GDM1 (cell line): ENCODE results near the gene FGF19.
A peak's percentile ranks its signal among the peaks of the same experiment; 100 is the strongest.
"Not testable (repeated sequence)": the region's sequence is repeated elsewhere in the genome, so short reads cannot be mapped to it uniquely, and the experiment has no call there.

Experiments
- DNase-seq: peaks from one replicate; lab custom pipeline; 2025; lab: John Stamatoyannopoulos, UW

FGF19 gene

DNA sequence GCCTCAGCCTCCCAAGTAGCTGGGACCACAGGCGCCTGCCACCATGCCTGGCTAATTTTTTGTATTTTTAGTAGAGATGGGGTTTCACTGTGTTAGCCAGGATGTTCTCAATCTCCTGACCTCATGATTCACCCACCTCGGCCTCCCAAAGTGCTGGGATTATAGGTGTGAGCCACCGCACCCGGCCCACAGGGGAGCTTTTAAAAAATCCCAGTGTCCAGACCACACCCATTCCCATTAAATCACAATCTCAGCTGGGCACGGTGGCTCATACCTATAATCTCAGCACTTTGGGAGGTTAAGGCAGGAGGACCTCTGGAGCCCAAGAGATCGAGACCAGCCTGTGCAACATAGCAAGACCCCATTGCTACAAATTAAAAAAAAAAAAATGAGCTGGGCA, 7.8 kb downstream of the FGF19 start:
- DNase-seq, result not testable (repeated sequence)

GRCh38 chr11:69695581-69695980, 8.2 kb downstream of the FGF19 start:
- no peak for DNase-seq

GRCh38 chr11:69694781-69695180, 9.0 kb downstream of the FGF19 start:
- no peak for DNase-seq

DNA sequence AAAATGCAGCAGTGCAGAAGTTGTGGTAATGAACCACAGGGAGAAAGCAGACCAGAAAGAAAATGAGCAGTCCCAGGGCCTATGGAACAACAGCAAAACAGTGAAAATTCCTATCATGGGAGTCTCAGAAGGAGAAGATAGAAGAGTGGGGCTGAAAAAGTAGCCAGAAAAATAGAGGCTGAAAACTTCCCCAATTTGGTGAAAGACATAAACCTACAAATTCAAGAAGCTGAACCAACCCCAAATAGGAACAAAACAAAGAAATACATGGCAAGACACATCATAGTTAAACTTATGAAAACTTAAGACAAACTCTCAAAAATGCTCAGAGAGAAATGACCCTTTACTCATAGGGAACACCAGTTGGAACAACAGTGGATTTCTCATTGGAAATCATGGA, 11.4 kb downstream of the FGF19 start:
- DNase-seq, result no peak

GRCh38 chr11:69691463-69691862, 12.4 kb downstream of the FGF19 start:
- no peak for DNase-seq

- no peak for DNase-seq
Measured at GRCh38 chr11:69689484-69690319, 14.1 kb downstream of the FGF19 start.

GRCh38 chr11:69687969-69688771, 15.7 kb downstream of the FGF19 start:
- DNase-seq, result not testable (repeated sequence)

DNA sequence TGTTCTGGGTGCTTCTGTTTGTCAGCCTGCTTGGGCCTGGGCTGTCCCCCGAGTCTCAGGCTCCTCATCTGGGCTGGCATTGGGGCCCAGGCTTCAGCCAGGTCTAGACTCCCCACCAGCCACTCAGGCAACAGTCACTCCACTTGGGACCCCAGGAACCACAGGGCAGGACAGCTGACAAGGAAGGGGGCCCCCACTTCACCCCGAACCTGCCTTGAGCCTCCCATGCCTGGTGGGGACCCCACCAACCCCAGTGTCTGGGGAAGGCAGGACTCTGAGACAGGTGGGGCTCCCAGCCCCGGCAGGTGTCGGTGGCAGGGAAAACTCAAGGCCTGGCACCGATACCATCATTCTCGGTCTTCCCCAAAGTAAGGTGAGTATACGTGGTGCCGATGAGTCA, 17.0 kb downstream of the FGF19 start:
- DNase-seq, result no peak

DNA sequence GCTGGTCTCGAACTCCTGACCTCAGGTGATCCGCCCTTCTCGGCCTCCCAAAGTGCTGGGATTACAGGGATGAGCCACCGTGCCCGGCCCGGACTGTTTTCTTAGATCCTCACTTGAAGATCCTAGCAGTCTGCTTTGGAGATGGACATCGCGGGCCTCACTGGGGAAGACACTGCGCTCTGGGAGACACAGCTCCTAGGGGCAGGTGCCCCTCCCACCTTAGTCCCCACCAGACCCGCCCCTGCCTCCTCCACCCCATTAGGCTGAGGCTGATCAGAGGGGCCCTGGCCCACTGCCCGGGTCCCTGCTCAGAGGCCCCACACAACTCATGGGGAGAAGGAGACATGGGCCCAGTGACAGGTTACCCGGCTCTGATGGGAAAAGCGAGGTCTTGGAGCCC, 17.4 kb downstream of the FGF19 start:
- no peak for DNase-seq

DNA sequence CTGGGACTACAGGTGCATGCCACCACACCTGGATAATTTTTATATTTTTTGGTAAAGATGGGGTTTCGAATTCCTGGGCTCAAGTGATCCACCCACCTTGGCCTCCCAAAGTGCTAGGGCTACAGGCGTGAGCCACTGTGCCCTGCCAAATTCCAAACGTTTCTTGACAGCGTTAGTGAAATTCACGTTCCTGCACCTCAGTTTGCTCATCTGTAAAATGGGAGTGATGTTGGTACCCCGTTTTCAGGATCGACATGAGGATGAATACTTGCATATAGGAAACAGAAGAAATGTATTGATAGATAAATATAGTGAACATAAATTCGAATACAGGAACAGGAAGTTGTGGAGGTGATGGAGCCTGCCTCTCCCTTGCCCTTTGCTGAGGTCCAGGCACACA, 18.5 kb downstream of the FGF19 start:
- no peak for DNase-seq

DNA sequence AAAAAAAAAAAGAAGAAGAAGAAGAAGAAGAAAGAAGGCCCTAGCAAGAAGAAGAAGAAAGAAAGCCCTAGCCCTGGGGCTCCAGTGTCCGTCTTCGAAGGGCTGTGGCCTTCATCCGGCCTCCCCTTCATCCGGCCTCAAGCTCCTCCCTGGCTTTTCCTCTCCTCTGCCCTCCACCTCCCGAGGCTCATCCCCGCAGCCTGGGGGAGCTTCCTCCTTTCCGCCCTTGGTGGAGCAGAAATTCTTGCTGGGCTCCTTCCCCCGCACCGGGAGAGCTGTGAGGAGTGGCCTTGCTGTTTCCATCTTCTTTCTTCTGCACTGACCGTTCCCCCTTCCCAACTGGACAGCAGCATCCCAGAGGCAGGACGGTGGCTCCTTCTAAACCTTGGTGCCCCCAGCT, 19.2 kb downstream of the FGF19 start:
- DNase-seq, result no peak

DNA sequence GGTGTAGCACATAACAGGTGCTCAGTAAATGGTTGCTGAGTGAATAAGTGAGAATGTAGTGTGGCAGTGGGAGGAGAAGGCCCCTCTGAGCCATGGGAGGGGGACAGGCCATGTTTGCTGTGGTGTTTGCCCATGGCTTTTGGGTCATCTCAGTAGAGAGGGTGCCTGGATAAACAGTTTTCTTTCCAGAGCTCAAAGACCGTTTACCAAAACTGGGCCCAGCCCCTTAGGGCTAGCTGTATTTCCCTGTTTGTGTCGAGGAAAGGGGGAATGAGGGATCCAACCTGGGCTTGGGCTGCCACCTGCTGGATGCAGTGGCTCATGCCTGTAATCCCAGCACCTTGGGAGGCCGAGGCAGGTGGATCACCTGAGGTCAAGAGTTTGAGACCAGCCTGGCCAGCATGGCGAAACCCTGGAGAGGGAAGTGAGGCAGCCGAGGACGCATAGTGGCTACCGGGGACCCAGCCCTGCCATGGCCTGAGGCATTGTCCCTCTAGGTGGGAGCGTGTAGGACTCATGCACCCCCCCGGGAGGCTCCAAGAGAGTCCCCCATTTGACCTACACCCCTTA, 20.0 kb downstream of the FGF19 start:
- peak; percentile 1 for DNase-seq

- no peak for DNase-seq
Measured at GRCh38 chr11:69682681-69683326, 21.0 kb downstream of the FGF19 start.

DNA sequence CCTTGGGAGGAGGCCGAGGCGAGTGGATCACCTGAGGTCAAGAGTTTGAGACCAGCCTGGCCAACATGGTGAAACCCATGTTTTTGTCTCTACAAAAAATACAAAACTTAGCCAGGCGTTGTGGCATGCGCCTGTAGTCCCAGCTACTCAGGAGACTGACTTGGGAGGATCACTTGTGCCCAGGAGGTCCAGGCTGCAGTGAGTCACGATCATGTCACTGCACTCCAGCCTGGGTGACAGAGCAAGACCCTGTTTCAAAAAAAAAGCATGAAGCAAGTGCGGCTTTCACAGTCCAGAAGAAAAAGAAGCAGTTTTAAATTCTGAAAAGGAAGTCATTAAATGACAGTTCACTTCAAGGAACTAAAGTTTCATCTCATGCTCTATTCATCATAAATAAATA, 21.6 kb downstream of the FGF19 start:
- DNase-seq, result no peak

- DNase-seq, result no peak
Measured at GRCh38 chr11:69680688-69681087, 23.1 kb downstream of the FGF19 start.

DNA sequence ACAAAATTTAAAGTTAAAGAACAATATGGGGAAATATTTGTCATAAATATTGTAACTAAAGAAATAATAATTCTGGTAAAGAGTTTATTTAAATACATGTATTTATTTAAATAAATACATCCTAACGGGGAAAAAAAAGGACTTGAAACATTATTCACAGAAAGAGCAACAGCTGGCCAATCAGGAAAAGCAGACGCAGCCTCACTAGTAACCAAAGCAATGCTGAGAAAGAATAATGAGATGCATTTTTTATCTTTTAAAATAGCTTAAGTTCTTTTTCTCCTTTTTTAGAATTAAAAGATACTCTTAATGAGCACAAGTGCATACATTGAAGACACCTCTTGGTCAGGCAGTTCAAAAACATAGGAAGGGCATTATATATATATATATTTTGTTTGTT, 26.1 kb downstream of the FGF19 start:
- no peak for DNase-seq

GRCh38 chr11:69674886-69675714, 28.7 kb downstream of the FGF19 start, which contains the start of gene LTO1:
LTO1 (minus strand) TSS chr11:69675353; CDS start chr11:69675239, 114 bp downstream.
- DNase-seq, result peak; percentile 90

DNA sequence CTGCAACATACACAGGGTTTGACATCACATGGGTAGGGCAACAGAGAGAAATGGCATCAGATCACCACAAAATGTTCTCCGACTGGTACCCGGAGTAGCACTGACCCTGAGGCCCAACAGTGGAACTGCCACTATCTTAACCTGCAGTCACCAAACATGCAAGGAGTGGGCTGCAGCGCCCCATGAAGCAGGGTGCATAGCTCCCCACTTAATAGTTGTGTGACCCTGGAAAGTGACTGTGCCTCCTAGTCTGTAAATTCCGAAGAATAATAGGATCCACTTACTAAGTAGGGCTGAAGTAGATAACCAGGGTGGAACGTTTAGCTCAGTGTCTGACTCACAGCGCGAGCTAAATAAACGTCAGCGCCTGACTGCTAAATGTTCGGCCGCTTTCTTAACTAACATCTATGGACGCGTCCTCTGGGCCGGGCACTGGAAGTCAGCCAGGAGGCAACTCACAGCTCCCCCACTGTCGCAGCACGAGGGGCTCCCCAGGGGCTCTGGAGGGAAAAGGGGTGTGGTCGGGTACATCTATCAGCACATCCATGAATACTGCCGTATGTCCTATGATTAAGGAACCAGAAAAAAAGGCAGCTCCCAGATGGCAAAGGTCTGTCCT, 29.4 kb downstream of the FGF19 start:
- DNase-seq, result no peak

GRCh38 chr11:69671734-69672465, 31.9 kb downstream of the FGF19 start:
- DNase-seq, result no peak

DNA sequence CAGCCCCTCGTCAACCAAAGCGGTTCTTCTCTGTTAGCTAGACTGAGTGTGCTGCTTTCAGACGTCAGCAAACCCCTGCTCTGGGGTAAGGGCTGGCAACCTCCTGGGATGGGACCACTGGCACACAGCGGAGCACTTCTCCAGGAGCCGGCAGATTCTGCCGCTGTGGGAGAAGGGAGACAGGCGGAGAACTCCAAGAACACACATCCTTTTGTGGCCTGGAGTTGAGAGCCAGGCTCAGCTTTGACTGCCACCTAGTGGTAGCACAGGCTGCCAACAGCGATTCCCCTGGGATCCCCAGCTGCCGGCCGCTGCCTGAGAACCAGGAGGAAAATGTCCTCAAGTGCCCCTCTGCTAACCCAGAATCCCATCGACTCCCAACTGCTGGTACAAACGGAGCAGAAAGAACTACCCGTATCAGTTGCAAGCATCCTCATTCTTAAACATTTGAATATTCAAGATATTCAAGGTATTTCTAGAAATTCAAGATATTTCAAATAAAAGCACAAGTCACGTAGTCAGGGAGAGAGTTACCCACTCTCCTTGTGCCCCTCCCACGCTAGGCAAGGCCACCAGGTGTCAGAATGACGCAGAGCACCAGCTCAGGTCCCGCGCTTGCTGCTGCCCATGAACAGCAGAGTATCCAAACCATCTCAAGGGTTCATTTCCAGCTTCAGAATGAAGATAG, 33.5 kb downstream of the FGF19 start:
- peak; percentile 36 for DNase-seq
